ENCODE data around the gene SPTLC3. TPM values are rescaled to one million over a fixed set of nuclear protein-coding genes. Genes with fewer than 3 reads are reported as not detected.

Gene SPTLC3
- total and polyA plus RNA-seq, 12 donors = 1.4 to 15.7 (median 8.7) TPM

DNA sequence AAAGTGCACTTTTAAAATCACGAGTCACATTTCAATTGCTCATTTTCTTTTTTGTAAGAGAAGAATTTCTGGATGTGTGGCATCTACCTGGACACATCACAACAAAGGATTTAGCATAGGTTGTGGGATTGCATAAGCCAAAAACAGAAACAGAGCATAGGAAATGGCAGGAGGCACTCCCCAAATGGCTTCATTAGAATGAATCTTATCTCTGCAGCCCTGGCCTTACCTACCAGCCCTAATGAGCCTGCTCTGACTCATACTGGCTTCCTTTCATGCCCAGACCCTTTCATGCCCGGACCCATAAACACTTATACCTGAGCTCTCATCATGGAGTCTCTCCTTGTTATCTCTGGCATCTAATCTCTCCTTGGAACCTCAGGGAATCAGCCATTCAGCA, 23.9 kb upstream of the SPTLC3 start:
- WGBS, 4 donors = 51 to 77% (median 66%) methylated on average over 2 of the region's 2 CpGs
- no peaks in the 10 kb centered on the region for H3K4me1 ChIP-seq (replicated peaks in 1 of 2)
- H3K36me3 ChIP-seq (replicated peaks in 1 of 2) = no peaks in the 10 kb centered on the region
- no peak overlapping the region for H3K27ac ChIP-seq
- DNase-seq = no peak
- H3K4me3 ChIP-seq = no peak overlapping the region
- intact Hi-C loops (cut with DNase I) = no loop called here
- TF ChIP-seq, protein P1, sequence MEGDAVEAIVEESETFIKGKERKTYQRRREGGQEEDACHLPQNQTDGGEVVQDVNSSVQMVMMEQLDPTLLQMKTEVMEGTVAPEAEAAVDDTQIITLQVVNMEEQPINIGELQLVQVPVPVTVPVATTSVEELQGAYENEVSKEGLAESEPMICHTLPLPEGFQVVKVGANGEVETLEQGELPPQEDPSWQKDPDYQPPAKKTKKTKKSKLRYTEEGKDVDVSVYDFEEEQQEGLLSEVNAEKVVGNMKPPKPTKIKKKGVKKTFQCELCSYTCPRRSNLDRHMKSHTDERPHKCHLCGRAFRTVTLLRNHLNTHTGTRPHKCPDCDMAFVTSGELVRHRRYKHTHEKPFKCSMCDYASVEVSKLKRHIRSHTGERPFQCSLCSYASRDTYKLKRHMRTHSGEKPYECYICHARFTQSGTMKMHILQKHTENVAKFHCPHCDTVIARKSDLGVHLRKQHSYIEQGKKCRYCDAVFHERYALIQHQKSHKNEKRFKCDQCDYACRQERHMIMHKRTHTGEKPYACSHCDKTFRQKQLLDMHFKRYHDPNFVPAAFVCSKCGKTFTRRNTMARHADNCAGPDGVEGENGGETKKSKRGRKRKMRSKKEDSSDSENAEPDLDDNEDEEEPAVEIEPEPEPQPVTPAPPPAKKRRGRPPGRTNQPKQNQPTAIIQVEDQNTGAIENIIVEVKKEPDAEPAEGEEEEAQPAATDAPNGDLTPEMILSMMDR (IDR thresholded peaks at IDR 0.05) = no peak
- no peak for TF ChIP-seq POLR2A (IDR thresholded peaks at IDR 0.05)
- no peaks in the 10 kb centered on the region for H3K27me3 ChIP-seq
- no peaks in the 10 kb centered on the region for H3K9me3 ChIP-seq (replicated peaks in 1 of 3)

DNA sequence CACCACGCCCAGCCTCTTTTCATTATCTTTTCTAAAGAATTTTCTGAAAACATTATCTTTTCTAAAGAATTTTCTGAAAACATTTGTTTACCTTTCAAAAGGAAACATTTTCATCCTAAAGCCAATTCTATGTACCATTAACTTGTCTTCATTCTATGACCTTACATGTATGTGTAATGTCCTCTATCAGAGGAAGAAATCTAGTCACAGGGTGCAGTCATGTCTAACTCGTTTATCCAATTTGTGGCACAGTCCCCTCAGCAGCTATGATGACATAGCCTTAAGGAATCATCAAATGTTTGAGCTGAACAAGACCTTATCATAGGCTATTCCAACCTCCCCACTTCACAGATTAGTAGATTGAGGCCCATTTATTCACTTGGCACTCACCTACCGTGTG, 21.5 kb upstream of the SPTLC3 start:
- DNase-seq = no peak
- Histone ChIP-seq H3K36me3 (replicated peaks in 1 of 2) (no peaks in the 10 kb centered on the region), H3K9me3 (replicated peaks in 1 of 3) (no peaks in the 10 kb centered on the region), H3K4me3 (no peak overlapping the region), H3K27me3 (no peaks in the 10 kb centered on the region), H3K4me1 (replicated peaks in 1 of 2) (no peaks in the 10 kb centered on the region), H3K27ac (no peak overlapping the region)
- intact Hi-C loops (cut with DNase I) = no loop called here
- no peak for TF ChIP-seq POLR2A (IDR thresholded peaks at IDR 0.05)
- TF ChIP-seq, protein P1 (IDR thresholded peaks at IDR 0.05) = no peak
- WGBS, 4 donors = 62 to 82% (median 70%) methylated on average over 3 of the region's 3 CpGs

DNA sequence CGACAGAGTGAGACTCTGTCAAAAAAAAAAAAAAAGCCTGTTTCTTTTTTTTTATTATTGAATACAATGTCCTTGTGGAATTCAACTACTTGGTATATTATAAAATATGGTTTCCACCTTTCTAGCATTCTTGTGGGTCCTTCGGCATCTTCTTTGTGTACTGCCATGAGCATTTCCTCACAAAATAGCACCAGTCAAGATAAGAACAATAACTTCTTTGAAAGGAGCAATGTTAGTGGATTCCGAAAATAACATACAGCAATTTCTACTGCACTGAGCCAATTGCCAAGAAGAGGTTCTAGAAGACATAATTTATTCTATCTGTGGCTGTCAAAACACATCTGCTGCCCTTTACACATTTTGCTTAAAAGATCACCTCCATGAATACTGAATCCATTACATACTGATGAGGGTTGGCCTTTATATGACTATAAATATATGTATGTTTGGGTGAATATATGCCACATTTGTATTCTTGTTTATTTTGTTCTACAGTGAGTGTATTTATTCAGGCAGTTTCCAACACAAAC, 19.1 kb upstream of the SPTLC3 start:
- TF ChIP-seq POLR2A (IDR thresholded peaks at IDR 0.05) = no peak
- TF ChIP-seq, protein P1 (IDR thresholded peaks at IDR 0.05) = no peak
- WGBS, 4 donors = 76 to 82% (median 78%) methylated on average over 3 of the region's 3 CpGs
- DNase-seq = no peak

DNA sequence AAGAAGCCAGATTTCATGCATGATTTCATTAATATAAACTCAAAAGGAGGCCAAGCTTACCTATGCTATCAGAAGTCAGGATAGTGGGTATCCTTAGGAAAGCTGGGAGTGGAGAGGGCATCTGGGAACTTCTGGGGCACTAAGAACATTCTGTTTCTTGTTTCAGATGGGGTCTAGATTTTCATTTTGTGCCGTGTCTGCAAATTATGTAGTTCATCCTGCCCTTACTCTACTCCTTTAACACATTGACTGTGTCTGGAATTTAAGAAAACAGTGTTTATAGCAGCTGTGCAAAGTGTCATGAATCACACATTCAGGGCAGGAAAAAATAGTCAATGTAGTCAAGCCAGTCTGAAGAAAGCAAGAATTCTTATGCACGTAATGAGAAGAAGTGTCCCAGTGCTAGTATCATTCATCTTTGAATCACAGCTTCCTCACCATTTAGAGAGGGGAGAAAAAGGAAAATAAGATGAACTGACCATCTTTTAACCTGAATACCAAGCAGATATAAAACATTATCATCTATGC, 11.6 kb upstream of the SPTLC3 start:
- Histone ChIP-seq H3K4me3 (no peak overlapping the region), H3K27ac (no peak overlapping the region), H3K27me3 (peaks cover 2% of the 10 kb centered on the region), H3K4me1 (replicated peaks in 1 of 2) (no peaks in the 10 kb centered on the region), H3K9me3 (replicated peaks in 1 of 3) (no peaks in the 10 kb centered on the region), H3K36me3 (replicated peaks in 1 of 2) (no peaks in the 10 kb centered on the region)
- TF ChIP-seq, protein P1 (IDR thresholded peaks at IDR 0.05) = no peak
- no peak for TF ChIP-seq POLR2A (IDR thresholded peaks at IDR 0.05)
- intact Hi-C loops (cut with DNase I) = no loop called here
- no peak for DNase-seq
- WGBS, 4 donors = 38 to 73% (median 64%) methylated on average over 2 of the region's 2 CpGs

More for the DNA sequence above, 19.1 kb upstream of the SPTLC3 start:
- H3K27me3 ChIP-seq = no peaks in the 10 kb centered on the region
- intact Hi-C loops (cut with DNase I) = no loop called here
- H3K4me1 ChIP-seq (replicated peaks in 1 of 2) = no peaks in the 10 kb centered on the region
- H3K9me3 ChIP-seq (replicated peaks in 1 of 3) = no peaks in the 10 kb centered on the region
- H3K4me3 ChIP-seq = no peak overlapping the region
- H3K36me3 ChIP-seq (replicated peaks in 1 of 2) = no peaks in the 10 kb centered on the region
- H3K27ac ChIP-seq = no peak overlapping the region

All from adrenal gland (tissue), 12 donors.